ENCODE results near the gene DEPDC4. TPM values are rescaled to one million over a fixed set of nuclear protein-coding genes. Genes with fewer than 3 reads are reported as not detected.

The DEPDC4 gene
- total RNA-seq, 3 donors from 2014 or later (not counting 1 experiment from before 2014, with no cell fraction given): 0.16 TPM; not detected in 2

- DNase-seq (no peak), ATAC-seq (no peak)
- no peaks in the 10 kb centered on the region for H3K36me3 Mint-ChIP-seq
- H3K4me1 Mint-ChIP-seq: no peaks in the 10 kb centered on the region
- TF ChIP-seq, protein P1, sequence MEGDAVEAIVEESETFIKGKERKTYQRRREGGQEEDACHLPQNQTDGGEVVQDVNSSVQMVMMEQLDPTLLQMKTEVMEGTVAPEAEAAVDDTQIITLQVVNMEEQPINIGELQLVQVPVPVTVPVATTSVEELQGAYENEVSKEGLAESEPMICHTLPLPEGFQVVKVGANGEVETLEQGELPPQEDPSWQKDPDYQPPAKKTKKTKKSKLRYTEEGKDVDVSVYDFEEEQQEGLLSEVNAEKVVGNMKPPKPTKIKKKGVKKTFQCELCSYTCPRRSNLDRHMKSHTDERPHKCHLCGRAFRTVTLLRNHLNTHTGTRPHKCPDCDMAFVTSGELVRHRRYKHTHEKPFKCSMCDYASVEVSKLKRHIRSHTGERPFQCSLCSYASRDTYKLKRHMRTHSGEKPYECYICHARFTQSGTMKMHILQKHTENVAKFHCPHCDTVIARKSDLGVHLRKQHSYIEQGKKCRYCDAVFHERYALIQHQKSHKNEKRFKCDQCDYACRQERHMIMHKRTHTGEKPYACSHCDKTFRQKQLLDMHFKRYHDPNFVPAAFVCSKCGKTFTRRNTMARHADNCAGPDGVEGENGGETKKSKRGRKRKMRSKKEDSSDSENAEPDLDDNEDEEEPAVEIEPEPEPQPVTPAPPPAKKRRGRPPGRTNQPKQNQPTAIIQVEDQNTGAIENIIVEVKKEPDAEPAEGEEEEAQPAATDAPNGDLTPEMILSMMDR (IDR thresholded peaks at IDR 0.05): no peak
- no peak overlapping the region for H3K27ac Mint-ChIP-seq
- Histone ChIP-seq H3K27me3 (ENCODE audit: control insufficient read depth, insufficient read depth, low read length) (no peaks in the 10 kb centered on the region), H3K36me3 (ENCODE audit: control insufficient read depth, insufficient read depth, low read length) (peaks cover 57% of the 10 kb centered on the region), H3K4me3 (ENCODE audit: low read length) (no peak overlapping the region), H3K9me3 (ENCODE audit: control insufficient read depth, insufficient read depth, low read length) (no peaks in the 10 kb centered on the region), H3K27ac (ENCODE audit: low read length) (no peak overlapping the region), H3K4me1 (ENCODE audit: control insufficient read depth, insufficient read depth, low read length) (no peaks in the 10 kb centered on the region)
- no peaks in the 10 kb centered on the region for H3K27me3 Mint-ChIP-seq (ENCODE audit: low read depth in 2 of 2)
- intact Hi-C loops (cut with micrococcal nuclease): no loop called here
- no peak overlapping the region for H3K4me3 Mint-ChIP-seq
- WGBS (ENCODE audit: insufficient coverage): 98% methylated on average over 5 of the region's 5 CpGs
- H3K9me3 Mint-ChIP-seq: no peaks in the 10 kb centered on the region
Observed at GRCh38 chr12:100208834-100209233, 58.0 kb downstream of the DEPDC4 start.

- H3K27me3 Mint-ChIP-seq (ENCODE audit: low read depth in 2 of 2): no peaks in the 10 kb centered on the region
- no peak overlapping the region for H3K4me3 Mint-ChIP-seq
- Histone ChIP-seq H3K27me3 (ENCODE audit: control insufficient read depth, insufficient read depth, low read length) (no peaks in the 10 kb centered on the region), H3K27ac (ENCODE audit: low read length) (no peak overlapping the region), H3K4me3 (ENCODE audit: low read length) (no peak overlapping the region), H3K4me1 (ENCODE audit: control insufficient read depth, insufficient read depth, low read length) (peaks cover 8% of the 10 kb centered on the region), H3K36me3 (ENCODE audit: control insufficient read depth, insufficient read depth, low read length) (peaks cover 44% of the 10 kb centered on the region), H3K9me3 (ENCODE audit: control insufficient read depth, insufficient read depth, low read length) (no peaks in the 10 kb centered on the region)
- H3K36me3 Mint-ChIP-seq: no peaks in the 10 kb centered on the region
- intact Hi-C loops (cut with micrococcal nuclease): no loop called here
- WGBS (ENCODE audit: insufficient coverage): no CpG with 5 or more reads among the region's 2 CpGs
- TF ChIP-seq, protein P1 (IDR thresholded peaks at IDR 0.05): no peak
- DNase-seq (no peak), ATAC-seq (no peak)
- no peak overlapping the region for H3K27ac Mint-ChIP-seq
- peaks cover 7 to 11% of the 10 kb centered on the region in 2 donors for H3K4me1 Mint-ChIP-seq
- H3K9me3 Mint-ChIP-seq: no peaks in the 10 kb centered on the region
Observed at GRCh38 chr12:100207311-100207710, 59.6 kb downstream of the DEPDC4 start.

GRCh38 chr12:100201604-100202423, 65.1 kb downstream of the DEPDC4 start:
- 92% methylated on average over 23 of the region's 24 CpGs for WGBS (ENCODE audit: insufficient coverage)
- H3K27ac Mint-ChIP-seq: peak overlapping the region; percentile 98
- H3K27ac ChIP-seq (ENCODE audit: low read length): peak overlapping the region; percentile 84
- peaks cover 28% of the 10 kb centered on the region for H3K4me1 ChIP-seq (ENCODE audit: control insufficient read depth, insufficient read depth, low read length)
- TF ChIP-seq, protein P1 (IDR thresholded peaks at IDR 0.05): no peak
- H3K27me3 ChIP-seq (ENCODE audit: control insufficient read depth, insufficient read depth, low read length): no peaks in the 10 kb centered on the region
- peaks cover 32 to 36% of the 10 kb centered on the region in 2 donors for H3K4me1 Mint-ChIP-seq
- H3K36me3 Mint-ChIP-seq: no peaks in the 10 kb centered on the region
- no peaks in the 10 kb centered on the region for H3K27me3 Mint-ChIP-seq (ENCODE audit: low read depth in 2 of 2)
- DNase-seq: no peak
- no peak overlapping the region for H3K4me3 ChIP-seq (ENCODE audit: low read length)
- H3K36me3 ChIP-seq (ENCODE audit: control insufficient read depth, insufficient read depth, low read length): peaks cover 3% of the 10 kb centered on the region
- H3K9me3 Mint-ChIP-seq: no peaks in the 10 kb centered on the region
- ATAC-seq: no peak
- H3K9me3 ChIP-seq (ENCODE audit: control insufficient read depth, insufficient read depth, low read length): no peaks in the 10 kb centered on the region
- peak overlapping the region; percentile 99 for H3K4me3 Mint-ChIP-seq
- intact Hi-C loops (cut with micrococcal nuclease): loop anchor here (5.0 kb wide), 1 partner anchor 1700 kb away; no protein-coding TSS in a partner anchor

Data from natural killer cell (primary cell).